KMS-11 (cell line): ENCODE measurements around the gene ITGA5.

Source experiments
- H2AFZ ChIP-seq: fragments of 200-600 bp; sonication (generic); 2 replicates; pipeline ENCODE4 v1.6.1; 2016; ENCODE audit warnings: antibody characterized with exemption, mixed run types, low read depth
- H3K27ac ChIP-seq: fragments of 200-600 bp; sonication (generic); 2 replicates; pipeline ENCODE4 v1.6.1; 2016; ENCODE audit warnings: mild to moderate bottlenecking, mixed run types
- H3K27me3 ChIP-seq: fragments of 200-600 bp; sonication (generic); 2 replicates; pipeline ENCODE4 v1.6.1; 2017; ENCODE audit warnings: mild to moderate bottlenecking, low read depth, mixed run types, moderate library complexity; ENCODE audit not compliant: insufficient read depth
- H3K36me3 ChIP-seq: fragments of 200-600 bp; sonication (generic); 2 replicates; pipeline ENCODE4 v1.6.1; 2017; ENCODE audit warnings: mild to moderate bottlenecking, mixed run types; ENCODE audit not compliant: insufficient read depth
- H3K4me1 ChIP-seq: fragments of 200-600 bp; sonication (generic); 2 replicates; pipeline ENCODE4 v1.6.1; 2016; ENCODE audit warnings: mild to moderate bottlenecking, low read depth, mixed run types; ENCODE audit not compliant: poor library complexity, severe bottlenecking
- H3K4me2 ChIP-seq: fragments of 200-600 bp; sonication (generic); 2 replicates; pipeline ENCODE4 v1.7.0; 2016; ENCODE audit warnings: mild to moderate bottlenecking, mixed run types
- H3K4me3 ChIP-seq: fragments of 200-600 bp; sonication (generic); IDR thresholded peaks from 2 replicates; pipeline ENCODE4 v1.6.1; 2017; ENCODE audit warnings: low read depth, low read length, mixed read lengths; ENCODE audit not compliant: insufficient read depth
- H3K79me2 ChIP-seq: fragments of 200-600 bp; sonication (generic); 2 replicates; pipeline ENCODE4 v1.6.1; 2016; ENCODE audit warnings: low read depth, mixed run types; ENCODE audit not compliant: insufficient read depth
- H3K9ac ChIP-seq: fragments of 200-600 bp; sonication (generic); 2 replicates; pipeline ENCODE4 v1.6.1; 2016; ENCODE audit warnings: mild to moderate bottlenecking, mixed run types
- H4K20me1 ChIP-seq: fragments of 200-600 bp; sonication (generic); 2 replicates; pipeline ENCODE4 v1.6.1; 2016; ENCODE audit warnings: mild to moderate bottlenecking, mixed run types; ENCODE audit not compliant: insufficient read depth
- TF ChIP-seq, protein P1 (sequence below): fragments of 200-600 bp; sonication (generic); conservative IDR thresholded peaks from 2 replicates; pipeline ENCODE4 v1.6.1; 2017; ENCODE audit warnings: low read depth, mild to moderate bottlenecking, antibody characterized with exemption, low read length, moderate library complexity, mixed read lengths

The ITGA5 gene

DNA sequence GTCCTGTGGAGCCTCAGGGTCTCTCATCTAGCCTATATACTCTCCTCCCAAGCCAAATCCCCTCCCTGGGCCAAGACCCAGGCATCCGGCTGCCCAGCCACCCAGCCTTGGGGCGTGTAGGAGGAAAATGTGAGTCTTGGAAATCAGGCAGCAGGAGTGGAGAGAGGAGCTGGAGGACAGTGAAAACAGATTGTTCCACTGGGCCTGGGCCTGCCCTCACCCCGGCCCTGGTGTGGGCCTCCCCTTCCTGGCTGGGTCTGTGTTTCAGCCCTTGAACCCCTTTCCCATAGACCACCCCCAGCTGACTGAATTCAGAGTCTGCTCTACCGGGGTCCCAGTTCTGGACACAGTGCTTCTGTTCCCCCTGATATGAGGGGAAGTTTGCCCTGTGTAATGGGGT is 6.7 kb downstream of the ITGA5 start:
- H3K27ac ChIP-seq: no peak overlapping the region
- no peak overlapping the region for H3K4me2 ChIP-seq
- no peaks in the 10 kb centered on the region for H4K20me1 ChIP-seq
- H3K9ac ChIP-seq: no peak overlapping the region
- TF ChIP-seq, protein P1, sequence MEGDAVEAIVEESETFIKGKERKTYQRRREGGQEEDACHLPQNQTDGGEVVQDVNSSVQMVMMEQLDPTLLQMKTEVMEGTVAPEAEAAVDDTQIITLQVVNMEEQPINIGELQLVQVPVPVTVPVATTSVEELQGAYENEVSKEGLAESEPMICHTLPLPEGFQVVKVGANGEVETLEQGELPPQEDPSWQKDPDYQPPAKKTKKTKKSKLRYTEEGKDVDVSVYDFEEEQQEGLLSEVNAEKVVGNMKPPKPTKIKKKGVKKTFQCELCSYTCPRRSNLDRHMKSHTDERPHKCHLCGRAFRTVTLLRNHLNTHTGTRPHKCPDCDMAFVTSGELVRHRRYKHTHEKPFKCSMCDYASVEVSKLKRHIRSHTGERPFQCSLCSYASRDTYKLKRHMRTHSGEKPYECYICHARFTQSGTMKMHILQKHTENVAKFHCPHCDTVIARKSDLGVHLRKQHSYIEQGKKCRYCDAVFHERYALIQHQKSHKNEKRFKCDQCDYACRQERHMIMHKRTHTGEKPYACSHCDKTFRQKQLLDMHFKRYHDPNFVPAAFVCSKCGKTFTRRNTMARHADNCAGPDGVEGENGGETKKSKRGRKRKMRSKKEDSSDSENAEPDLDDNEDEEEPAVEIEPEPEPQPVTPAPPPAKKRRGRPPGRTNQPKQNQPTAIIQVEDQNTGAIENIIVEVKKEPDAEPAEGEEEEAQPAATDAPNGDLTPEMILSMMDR: no peak
- no peak overlapping the region for H2AFZ ChIP-seq
- no peaks in the 10 kb centered on the region for H3K79me2 ChIP-seq
- H3K27me3 ChIP-seq: peaks cover 3% of the 10 kb centered on the region; the same call in 1 of the 2 replicates
- no peak overlapping the region for H3K4me3 ChIP-seq
- H3K36me3 ChIP-seq: no peaks in the 10 kb centered on the region
- H3K4me1 ChIP-seq: no peaks in the 10 kb centered on the region

DNA sequence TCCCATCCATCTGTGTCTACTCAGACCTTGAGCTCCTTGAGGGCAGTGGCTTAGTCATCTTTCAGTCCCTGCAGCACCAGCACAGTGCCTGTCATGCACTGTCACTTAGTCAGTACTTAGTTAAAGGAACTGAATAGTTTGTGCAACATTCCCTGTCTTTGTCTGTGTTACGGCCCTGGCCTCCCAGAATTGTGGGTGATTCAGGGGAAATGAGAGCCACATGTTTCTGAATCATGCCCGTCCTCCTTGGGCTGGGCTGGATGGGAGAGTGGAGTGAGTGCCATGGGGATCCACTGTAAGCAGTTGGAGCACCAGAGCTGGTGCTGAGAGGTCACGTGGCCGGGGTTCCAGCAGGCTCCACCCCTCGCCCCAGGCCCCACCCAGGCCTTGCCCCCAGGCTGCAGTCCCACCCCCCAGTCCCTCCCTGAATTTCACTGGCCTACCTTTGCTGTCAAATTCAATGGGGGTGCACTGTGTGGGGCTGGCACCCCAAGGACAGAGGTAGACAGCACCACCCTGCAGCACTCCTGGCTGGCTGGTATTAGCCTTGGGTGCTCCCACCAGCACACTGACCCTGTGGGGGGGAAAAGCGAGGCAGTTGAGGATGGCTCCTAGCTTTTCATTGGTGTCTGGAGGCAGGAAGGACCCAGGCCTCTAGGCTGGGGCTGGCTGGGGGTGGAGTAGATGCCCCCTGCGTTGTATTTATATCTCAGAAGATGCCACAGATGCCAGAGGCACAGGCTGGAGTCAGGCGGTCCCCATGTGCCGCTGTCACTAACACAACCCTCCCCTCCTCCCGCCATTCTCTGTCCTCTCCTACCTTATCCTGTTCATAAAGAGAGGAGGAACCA is 7.5 kb downstream of the ITGA5 start:
- no peaks in the 10 kb centered on the region; the same call in 1 of the 2 replicates for H3K27me3 ChIP-seq
- H3K4me1 ChIP-seq: no peaks in the 10 kb centered on the region
- no peak overlapping the region for H2AFZ ChIP-seq
- no peaks in the 10 kb centered on the region for H4K20me1 ChIP-seq
- H3K9ac ChIP-seq: no peak overlapping the region
- TF ChIP-seq, protein P1: no peak
- H3K27ac ChIP-seq: no peak overlapping the region
- no peaks in the 10 kb centered on the region for H3K79me2 ChIP-seq
- H3K4me3 ChIP-seq: no peak overlapping the region
- no peaks in the 10 kb centered on the region for H3K36me3 ChIP-seq
- H3K4me2 ChIP-seq: no peak overlapping the region

DNA sequence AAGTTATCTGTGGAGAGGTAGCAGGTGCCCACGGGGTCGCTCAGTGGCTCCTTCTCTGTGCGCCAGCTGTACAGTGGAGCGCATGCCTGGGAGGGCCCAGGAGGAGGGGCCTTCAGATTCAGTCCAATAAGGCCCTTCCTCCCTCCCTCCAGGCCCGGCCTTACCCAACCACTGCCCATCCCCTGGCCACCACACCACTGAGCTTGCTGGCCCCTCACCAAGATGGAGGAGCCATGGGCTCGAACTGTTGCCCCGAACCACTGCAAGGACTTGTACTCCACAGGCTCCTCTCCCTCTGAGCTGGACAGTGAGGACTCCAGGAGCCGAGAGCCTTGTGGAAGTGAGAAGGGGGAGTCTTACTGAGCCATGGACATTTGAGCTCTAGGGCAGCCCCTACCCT is 9.8 kb downstream of the ITGA5 start:
- Histone ChIP-seq H3K4me1 (no peaks in the 10 kb centered on the region), H3K27me3 (no peaks in the 10 kb centered on the region; the same call in 1 of the 2 replicates), H3K27ac (no peak overlapping the region), H3K79me2 (no peaks in the 10 kb centered on the region), H4K20me1 (no peaks in the 10 kb centered on the region), H2AFZ (no peak overlapping the region), H3K9ac (no peak overlapping the region), H3K36me3 (no peaks in the 10 kb centered on the region), H3K4me2 (no peak overlapping the region), H3K4me3 (no peak overlapping the region)
- TF ChIP-seq, protein P1: no peak

- TF ChIP-seq, protein P1: no peak
- H3K36me3 ChIP-seq: no peaks in the 10 kb centered on the region
- no peaks in the 10 kb centered on the region for H3K4me1 ChIP-seq
- H3K27ac ChIP-seq: no peak overlapping the region
- no peak overlapping the region for H2AFZ ChIP-seq
- no peaks in the 10 kb centered on the region; the same call in 1 of the 2 replicates for H3K27me3 ChIP-seq
- H3K4me3 ChIP-seq: no peak overlapping the region
- H3K4me2 ChIP-seq: no peak overlapping the region
- no peaks in the 10 kb centered on the region for H4K20me1 ChIP-seq
- no peak overlapping the region for H3K9ac ChIP-seq
- H3K79me2 ChIP-seq: no peaks in the 10 kb centered on the region
Observed at GRCh38 chr12:54407183-54407905, 11.7 kb downstream of the ITGA5 start.
